ENCODE data around the gene FBRS. TPM values are rescaled to one million over a fixed set of nuclear protein-coding genes. Genes with fewer than 3 reads are reported as not detected.

FBRS gene
- total RNA-seq, 1 experiment from 2014 or later: 13.6 TPM

GRCh38 chr16:30651124-30652004 is 6.9 kb upstream of the FBRS start:
- peak; percentile 64 to 74 for DNase-seq (ENCODE audit: low read depth in 1 of 2, low spot score in 2 of 2)
- Histone ChIP-seq H3K27me3 (replicated peaks) (no peaks in the 10 kb centered on the region), H3K4me3 (peak overlapping the region; percentile 54), H3K27ac (peak overlapping the region; percentile 6; the same call in 1 of the 2 replicates), H3K4me1 (replicated peaks) (peaks cover 8% of the 10 kb centered on the region), H3K9me3 (replicated peaks) (no peaks in the 10 kb centered on the region), H3K36me3 (peaks cover 23% of the 10 kb centered on the region)

- no peak overlapping the region for H3K27ac ChIP-seq
- H3K4me3 ChIP-seq: peak overlapping the region; percentile 54
- peaks cover 28% of the 10 kb centered on the region for H3K36me3 ChIP-seq
- no peaks in the 10 kb centered on the region for H3K27me3 ChIP-seq (replicated peaks)
- no peak for DNase-seq (ENCODE audit: low read depth in 1 of 2, low spot score in 2 of 2)
- peaks cover 8% of the 10 kb centered on the region for H3K4me1 ChIP-seq (replicated peaks)
- no peaks in the 10 kb centered on the region for H3K9me3 ChIP-seq (replicated peaks)
These were observed 6.3 kb upstream of the FBRS start for GRCh38 chr16:30652005-30652296.

DNA sequence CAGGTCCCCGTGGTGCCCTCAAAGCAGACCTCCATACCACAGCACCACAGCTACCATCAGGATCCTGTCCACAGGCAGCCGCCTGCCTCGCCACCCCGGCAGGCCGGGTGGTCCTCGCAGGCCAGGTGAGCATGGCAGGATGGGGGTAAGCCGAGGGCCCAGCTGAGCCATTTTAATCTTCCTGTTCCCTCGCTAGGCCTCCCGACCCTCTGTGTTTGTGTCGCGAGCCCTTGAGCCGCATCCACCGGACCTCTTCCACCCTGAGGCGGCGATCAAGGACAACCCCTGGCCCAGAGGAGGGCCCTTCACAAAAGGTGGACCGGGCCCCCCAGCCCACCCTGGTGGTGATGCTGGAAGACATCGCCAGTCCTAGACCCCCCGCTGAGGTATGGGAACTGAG is 5.5 kb upstream of the FBRS start:
- Histone ChIP-seq H3K4me1 (replicated peaks) (peaks cover 16% of the 10 kb centered on the region), H3K27ac (no peak overlapping the region), H3K27me3 (replicated peaks) (no peaks in the 10 kb centered on the region), H3K36me3 (peaks cover 29% of the 10 kb centered on the region), H3K4me3 (no peak overlapping the region), H3K9me3 (replicated peaks) (no peaks in the 10 kb centered on the region)
- DNase-seq (ENCODE audit: low read depth in 1 of 2, low spot score in 2 of 2): no peak

- no peak for DNase-seq (ENCODE audit: low read depth in 1 of 2, low spot score in 2 of 2)
These were observed 3.4 kb upstream of the FBRS start for GRCh38 chr16:30654856-30655255.

DNA sequence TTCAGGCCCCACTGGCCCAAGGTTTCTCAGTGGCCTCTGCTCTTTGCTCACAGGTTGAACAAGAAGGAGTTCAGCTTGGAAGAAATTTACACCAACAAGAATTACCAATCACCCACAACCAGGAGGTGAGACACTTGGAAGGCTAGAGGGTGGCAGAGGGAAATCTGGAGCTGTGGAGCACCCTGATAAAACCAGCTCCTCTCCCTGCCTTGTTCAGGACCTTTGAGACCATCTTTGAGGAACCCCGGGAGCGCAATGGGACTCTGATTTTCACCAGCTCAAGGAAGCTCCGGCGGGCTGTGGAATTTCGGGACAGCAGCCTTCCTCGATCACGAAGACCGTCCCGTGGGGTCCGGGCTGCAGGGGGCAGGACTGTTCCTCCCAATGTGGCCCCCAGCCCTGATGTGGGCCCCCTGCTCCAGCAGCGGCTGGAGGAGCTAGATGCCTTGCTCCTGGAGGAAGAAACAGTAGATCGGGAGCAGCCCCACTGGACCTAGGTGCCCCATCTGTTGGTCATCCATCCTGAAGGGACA is 2.4 kb upstream of the FBRS start:
- Histone ChIP-seq H3K4me3 (no peak overlapping the region), H3K27ac (no peak overlapping the region), H3K36me3 (peaks cover 45% of the 10 kb centered on the region), H3K4me1 (replicated peaks) (peaks cover 19% of the 10 kb centered on the region), H3K9me3 (replicated peaks) (no peaks in the 10 kb centered on the region), H3K27me3 (replicated peaks) (no peaks in the 10 kb centered on the region)
- DNase-seq (ENCODE audit: low read depth in 1 of 2, low spot score in 2 of 2): no peak

More at GRCh38 chr16:30654856-30655255, 3.4 kb upstream of the FBRS start:
- no peaks in the 10 kb centered on the region for H3K27me3 ChIP-seq (replicated peaks)
- peaks cover 16% of the 10 kb centered on the region for H3K4me1 ChIP-seq (replicated peaks)
- no peaks in the 10 kb centered on the region for H3K9me3 ChIP-seq (replicated peaks)
- no peak overlapping the region for H3K27ac ChIP-seq
- peaks cover 38% of the 10 kb centered on the region for H3K36me3 ChIP-seq
- H3K4me3 ChIP-seq: no peak overlapping the region

- no peaks in the 10 kb centered on the region for H3K9me3 ChIP-seq (replicated peaks)
- H3K4me3 ChIP-seq: no peak overlapping the region
- no peak overlapping the region for H3K27ac ChIP-seq
- peaks cover 23% of the 10 kb centered on the region for H3K4me1 ChIP-seq (replicated peaks)
- DNase-seq (ENCODE audit: low read depth in 1 of 2, low spot score in 2 of 2): no peak
- H3K36me3 ChIP-seq: peaks cover 50% of the 10 kb centered on the region
- H3K27me3 ChIP-seq (replicated peaks): no peaks in the 10 kb centered on the region
These were observed 1.8 kb upstream of the FBRS start for GRCh38 chr16:30656388-30656787.

- H3K36me3 ChIP-seq: peaks cover 58% of the 10 kb centered on the region
These were observed 1.0 kb upstream of the FBRS start for GRCh38 chr16:30656974-30657865.

DNA sequence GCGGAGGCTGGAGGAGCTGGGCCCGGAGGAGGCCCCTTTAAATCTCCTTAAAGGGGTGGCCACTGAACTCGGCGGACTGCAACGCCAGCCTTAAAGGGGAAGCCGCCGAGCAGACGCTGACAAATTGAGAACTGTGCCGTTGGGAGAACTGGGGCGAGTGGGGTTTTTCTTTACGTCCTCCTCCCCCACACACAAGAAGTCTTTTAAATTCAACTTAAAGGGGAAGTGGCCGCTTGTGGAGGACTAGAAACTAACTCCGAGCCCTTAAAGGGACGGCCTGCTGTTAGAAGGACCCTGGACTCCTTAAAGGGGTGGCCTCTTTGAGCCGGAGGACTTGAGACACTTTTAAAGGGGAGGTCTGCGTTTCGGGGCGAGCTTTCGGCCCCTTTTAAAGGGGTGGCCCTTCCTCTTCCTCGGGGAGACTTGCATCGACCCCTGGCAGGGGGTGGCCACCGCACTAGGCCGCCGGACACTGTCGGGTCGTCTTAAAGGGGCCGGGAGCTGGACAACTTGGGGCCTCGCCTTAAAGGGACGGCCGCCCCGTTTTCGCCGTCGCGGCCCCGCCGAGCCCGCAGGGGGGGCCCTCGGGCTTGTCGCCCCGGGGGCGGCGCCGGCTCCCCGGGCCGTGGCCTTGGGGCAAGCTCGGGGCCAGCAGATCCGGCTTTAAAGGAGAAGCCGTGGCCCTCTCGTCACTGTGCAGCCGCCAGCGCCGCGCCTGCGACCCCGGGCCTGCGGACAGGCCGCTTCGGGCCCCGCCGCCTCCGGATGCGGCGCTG is 688 bp downstream of the FBRS start:
- Histone ChIP-seq H3K9me3 (replicated peaks) (no peaks in the 10 kb centered on the region), H3K36me3 (peaks cover 68% of the 10 kb centered on the region), H3K4me1 (replicated peaks) (peaks cover 20% of the 10 kb centered on the region), H3K27ac (peak overlapping the region; percentile 94), H3K4me3 (peak overlapping the region; percentile 56), H3K27me3 (replicated peaks) (no peaks in the 10 kb centered on the region)
- DNase-seq (ENCODE audit: low read depth in 1 of 2, low spot score in 2 of 2): peak in 1 of 2 experiments; percentile 100

More at GRCh38 chr16:30656974-30657865, 1.0 kb upstream of the FBRS start:
- H3K9me3 ChIP-seq (replicated peaks): no peaks in the 10 kb centered on the region
- peaks cover 20% of the 10 kb centered on the region for H3K4me1 ChIP-seq (replicated peaks)
- peak overlapping the region; percentile 16; the same call in 1 of the 2 replicates for H3K27ac ChIP-seq
- H3K27me3 ChIP-seq (replicated peaks): no peaks in the 10 kb centered on the region
- no peak for DNase-seq (ENCODE audit: low read depth in 1 of 2, low spot score in 2 of 2)
- H3K4me3 ChIP-seq: peak overlapping the region; percentile 56

GRCh38 chr16:30659507-30660423 is 1.5 kb downstream of the FBRS start:
- Histone ChIP-seq H3K27ac (peak overlapping the region; percentile 94), H3K4me3 (peak overlapping the region; percentile 56), H3K9me3 (replicated peaks) (no peaks in the 10 kb centered on the region), H3K4me1 (replicated peaks) (peaks cover 20% of the 10 kb centered on the region), H3K36me3 (peaks cover 73% of the 10 kb centered on the region), H3K27me3 (replicated peaks) (no peaks in the 10 kb centered on the region)
- no peak for DNase-seq (ENCODE audit: low read depth in 1 of 2, low spot score in 2 of 2)

- Histone ChIP-seq H3K27ac (peak overlapping the region; percentile 94; the same call in 1 of the 2 replicates), H3K4me3 (peak overlapping the region; percentile 56), H3K4me1 (replicated peaks) (peaks cover 20% of the 10 kb centered on the region), H3K36me3 (peaks cover 73% of the 10 kb centered on the region), H3K27me3 (replicated peaks) (no peaks in the 10 kb centered on the region), H3K9me3 (replicated peaks) (no peaks in the 10 kb centered on the region)
- DNase-seq (ENCODE audit: low read depth in 1 of 2, low spot score in 2 of 2): no peak
These were observed 2.4 kb downstream of the FBRS start for GRCh38 chr16:30660424-30661261.

- Histone ChIP-seq H3K4me1 (replicated peaks) (peaks cover 14% of the 10 kb centered on the region), H3K9me3 (replicated peaks) (no peaks in the 10 kb centered on the region), H3K27me3 (replicated peaks) (no peaks in the 10 kb centered on the region), H3K4me3 (no peak overlapping the region), H3K27ac (no peak overlapping the region), H3K36me3 (peaks cover 77% of the 10 kb centered on the region)
- no peak for DNase-seq (ENCODE audit: low read depth in 1 of 2, low spot score in 2 of 2)
These were observed 4.2 kb downstream of the FBRS start for GRCh38 chr16:30662449-30662848.

DNA sequence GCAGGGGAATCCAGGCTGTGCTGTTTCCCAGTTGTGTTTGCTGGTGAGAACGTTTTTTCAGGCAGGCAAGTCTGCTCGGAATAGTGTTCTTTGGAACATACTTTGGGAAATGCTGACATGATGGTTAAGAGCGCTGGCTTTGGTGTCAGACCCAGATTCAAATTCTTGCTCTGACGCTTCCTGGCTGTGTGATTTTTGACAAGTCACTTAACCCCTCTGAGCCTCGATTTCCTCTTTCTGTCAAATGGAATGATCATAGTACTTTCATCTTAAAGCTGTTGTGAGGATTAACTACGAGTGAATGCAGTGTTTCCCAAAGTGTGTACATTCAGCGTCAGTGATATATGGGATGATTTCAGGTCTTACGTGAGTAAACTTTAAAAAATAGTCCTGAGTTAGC is 4.8 kb downstream of the FBRS start:
- Histone ChIP-seq H3K36me3 (peaks cover 83% of the 10 kb centered on the region), H3K27me3 (replicated peaks) (no peaks in the 10 kb centered on the region), H3K4me3 (no peak overlapping the region), H3K27ac (no peak overlapping the region), H3K9me3 (replicated peaks) (no peaks in the 10 kb centered on the region), H3K4me1 (replicated peaks) (peaks cover 11% of the 10 kb centered on the region)
- DNase-seq (ENCODE audit: low read depth in 1 of 2, low spot score in 2 of 2): no peak
